Measurements from ENCODE around the gene NOTCH2.
"Not testable (repeated sequence)": the region's sequence is repeated elsewhere in the genome, so short reads cannot be mapped to it uniquely, and the experiment has no call there.

The NOTCH2 gene

DNA sequence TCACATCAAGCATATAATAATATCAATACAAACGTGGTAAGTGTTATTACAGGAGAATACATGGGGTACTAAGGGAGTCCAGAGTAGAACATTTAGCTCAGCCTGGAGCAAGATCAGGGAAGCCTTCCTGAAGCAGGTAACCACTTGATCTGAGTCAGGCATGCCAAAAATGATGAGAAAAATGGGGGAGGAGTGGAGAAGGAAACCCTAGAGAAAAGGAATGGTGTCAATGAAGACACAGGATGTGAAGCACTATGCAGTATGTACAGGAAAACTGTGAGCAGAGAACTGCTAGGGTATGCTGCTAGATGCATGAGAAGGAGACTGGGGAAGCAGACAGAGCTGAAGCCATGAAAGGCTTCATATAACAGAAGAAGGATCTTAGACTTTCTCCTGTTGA, 84.7 kb downstream of the NOTCH2 start:
- Histone ChIP-seq H3K4me3 (no peak overlapping the region), H3K27me3 (no peaks in the 10 kb centered on the region), H4K20me1 (peaks cover 0 to 95% (median 0%) of the 10 kb centered on the region in 11 experiments; a peak in 4 of 22 replicates), H3K9me3 (replicated peaks in 1 of 11) (0 out of 22 replicates have a peak, but pooled peaks cover 0 to 4% (median 0%) of the 10 kb centered on the region in 11 experiments), H3K27ac (no peak overlapping the region), H3K4me2 (no peak overlapping the region), H3K36me3 (peaks cover 49 to 76% (median 61%) of the 10 kb centered on the region in 11 experiments), H3K4me1 (peaks cover 4 to 27% (median 18%) of the 10 kb centered on the region in 10 experiments; a peak in 18 of 20 replicates), H3K9ac (no peak overlapping the region)
- no peak for TF ChIP-seq Cebpa-rat (IDR thresholded peaks at IDR 0.05)

DNA sequence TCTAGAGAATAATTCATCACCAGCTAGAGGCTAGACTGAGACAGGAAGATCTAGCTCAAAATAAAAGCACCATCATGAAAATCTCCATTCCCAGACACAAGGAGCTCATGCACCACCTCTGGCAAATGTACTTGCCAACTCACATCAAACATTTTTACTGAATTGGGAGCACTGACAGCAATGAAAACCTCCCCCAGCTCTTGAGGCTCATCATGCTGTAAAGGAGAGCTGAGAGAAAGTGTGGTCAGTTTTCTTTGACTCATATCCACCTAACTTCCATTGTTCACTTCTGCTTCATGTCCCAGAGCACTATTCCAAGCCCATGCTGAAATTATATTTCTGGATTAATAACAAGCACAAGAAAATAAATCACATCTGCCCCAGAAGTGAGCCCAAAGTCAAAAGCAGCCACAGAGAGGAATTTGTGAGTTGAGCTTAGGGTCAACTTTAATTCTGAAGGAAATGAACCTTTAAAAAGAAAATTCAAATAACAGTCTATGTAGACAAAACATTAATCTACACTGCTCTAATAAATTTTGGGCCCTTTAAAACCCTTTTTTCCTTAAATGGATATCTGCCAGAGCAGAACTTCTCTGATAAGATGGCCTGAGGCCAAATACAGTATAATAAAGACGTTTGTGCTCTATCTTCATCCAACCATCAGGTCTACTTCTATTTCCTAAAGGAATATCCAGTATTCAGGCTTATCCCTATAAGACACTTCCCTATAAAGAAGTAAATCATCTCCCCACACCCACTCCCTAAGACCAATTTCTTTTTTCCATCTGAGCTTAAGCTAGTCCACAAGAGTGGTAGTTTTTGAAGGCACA, 87.3 kb downstream of the NOTCH2 start:
- Histone ChIP-seq H3K36me3 (peaks cover 58 to 94% (median 79%) of the 10 kb centered on the region in 11 experiments), H3K4me2 (no peak overlapping the region), H3K27me3 (no peaks in the 10 kb centered on the region), H3K4me3 (no peak overlapping the region), H3K9me3 (replicated peaks in 1 of 11) (0 out of 22 replicates have a peak, but pooled peaks cover 0 to 4% (median 0%) of the 10 kb centered on the region in 11 experiments), H3K9ac (no peak overlapping the region), H3K27ac (no peak overlapping the region), H3K4me1 (peaks cover 0 to 7% (median 0%) of the 10 kb centered on the region in 10 experiments; a peak in 8 of 20 replicates), H4K20me1 (peaks cover 0 to 100% (median 0%) of the 10 kb centered on the region in 11 experiments; a peak in 5 of 22 replicates)
- no peak for TF ChIP-seq Cebpa-rat (IDR thresholded peaks at IDR 0.05)

DNA sequence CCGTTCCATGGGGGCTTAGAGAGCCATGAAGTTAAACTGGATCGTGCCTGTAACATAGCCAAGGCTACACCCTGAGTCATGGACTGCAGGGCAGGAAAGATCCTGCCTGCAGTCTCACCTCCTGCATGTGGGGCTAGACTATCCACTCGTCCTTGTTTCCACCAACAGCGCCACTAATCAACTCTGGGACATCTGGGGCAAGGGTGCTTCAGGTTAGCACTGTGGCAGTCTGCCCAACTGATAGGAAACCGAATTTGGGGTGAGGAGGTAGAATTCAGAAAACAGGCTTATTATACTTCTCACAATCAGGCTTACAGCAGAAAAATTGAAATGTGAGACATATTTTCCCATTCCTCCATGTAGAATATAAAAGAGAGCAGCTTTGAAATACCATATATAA, 88.0 kb downstream of the NOTCH2 start:
- peaks cover 0 to 100% (median 0%) of the 10 kb centered on the region in 11 experiments; a peak in 5 of 22 replicates for H4K20me1 ChIP-seq
- no peaks in the 10 kb centered on the region for H3K27me3 ChIP-seq
- H3K4me3 ChIP-seq, result no peak overlapping the region
- no peak for TF ChIP-seq Cebpa-rat (IDR thresholded peaks at IDR 0.05)
- 0 out of 22 replicates have a peak, but pooled peaks cover 0 to 4% (median 0%) of the 10 kb centered on the region in 11 experiments for H3K9me3 ChIP-seq (replicated peaks in 1 of 11)
- H3K4me1 ChIP-seq, result no peaks in the 10 kb centered on the region; a peak in 1 of 20 replicates
- no peak overlapping the region for H3K4me2 ChIP-seq
- H3K27ac ChIP-seq, result no peak overlapping the region
- H3K9ac ChIP-seq, result no peak overlapping the region
- peaks cover 51 to 96% (median 76%) of the 10 kb centered on the region in 11 experiments for H3K36me3 ChIP-seq

DNA sequence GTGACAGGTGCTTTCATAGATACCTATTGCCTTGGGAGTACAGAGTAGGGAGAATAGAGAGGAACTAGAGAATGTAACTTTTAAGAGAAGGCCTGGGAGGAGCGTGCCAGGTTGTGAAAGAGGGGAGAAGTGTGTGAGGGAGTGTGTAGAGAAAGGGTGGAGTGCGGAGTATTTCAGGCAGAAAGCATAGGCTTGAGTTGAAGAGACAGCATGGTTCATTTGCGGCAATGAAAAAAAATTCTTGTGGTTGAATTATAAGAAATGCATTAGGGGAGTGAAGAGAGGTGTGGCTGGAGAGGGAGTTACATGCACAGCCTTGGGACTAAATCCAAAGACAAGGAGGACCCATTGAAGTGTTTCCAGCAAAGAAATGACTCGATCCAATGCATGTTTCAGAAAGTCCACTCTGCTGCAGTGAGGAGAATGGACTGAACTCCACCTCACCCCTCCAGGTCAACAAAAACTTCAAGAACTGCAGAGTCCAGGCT, 91.4 kb downstream of the NOTCH2 start:
- Histone ChIP-seq H3K27ac (no peak overlapping the region), H3K4me2 (no peak overlapping the region), H3K4me3 (no peak overlapping the region), H3K9me3 (replicated peaks in 1 of 11) (0 out of 22 replicates have a peak, but pooled peaks cover 0 to under 1% (median 0%) of the 10 kb centered on the region in 11 experiments), H3K27me3 (no peaks in the 10 kb centered on the region), H3K9ac (no peak overlapping the region), H4K20me1 (peaks cover 0 to 94% (median 0%) of the 10 kb centered on the region in 11 experiments; a peak in 7 of 22 replicates), H3K4me1 (peaks cover 0 to 21% (median 0%) of the 10 kb centered on the region in 10 experiments; a peak in 8 of 20 replicates), H3K36me3 (peaks cover 48 to 90% (median 65%) of the 10 kb centered on the region in 11 experiments)
- no peak for TF ChIP-seq Cebpa-rat (IDR thresholded peaks at IDR 0.05)

- not testable (repeated sequence) for H3K9me3 ChIP-seq (replicated peaks in 1 of 11); H3K27ac ChIP-seq; H3K27me3 ChIP-seq; H3K4me2 ChIP-seq; H3K9ac ChIP-seq; H3K4me3 ChIP-seq
- Histone ChIP-seq H4K20me1 (peaks cover 0 to 94% (median 0%) of the 10 kb centered on the region in 11 experiments; a peak in 8 of 22 replicates), H3K4me1 (peaks cover 0 to 28% (median 0%) of the 10 kb centered on the region in 10 experiments; a peak in 8 of 20 replicates), H3K36me3 (peaks cover 50 to 90% (median 65%) of the 10 kb centered on the region in 11 experiments)
Observed at GRCh38 chr1:119977113-119977736, 92.2 kb downstream of the NOTCH2 start.

GRCh38 chr1:119975582-119976254, 93.7 kb downstream of the NOTCH2 start:
- not testable (repeated sequence) for H3K4me3 ChIP-seq; H3K27ac ChIP-seq; H3K27me3 ChIP-seq; H3K9me3 ChIP-seq (replicated peaks in 1 of 11); H3K9ac ChIP-seq
- Histone ChIP-seq H3K4me2 (peak overlapping the region in 3 of 11 experiments; percentile 38 to 61 (median 44); a peak in 4 of 22 replicates), H4K20me1 (peaks cover 0 to 92% (median 0%) of the 10 kb centered on the region in 11 experiments; a peak in 8 of 22 replicates), H3K4me1 (peaks cover 0 to 28% (median 0%) of the 10 kb centered on the region in 10 experiments; a peak in 8 of 20 replicates), H3K36me3 (peaks cover 48 to 88% (median 61%) of the 10 kb centered on the region in 11 experiments)

- peak overlapping the region in 3 of 11 experiments; percentile 38 to 61 (median 44); a peak in 5 of 22 replicates for H3K4me2 ChIP-seq
- no peak overlapping the region for H3K9ac ChIP-seq
- H3K4me3 ChIP-seq, result no peak overlapping the region
- no peak overlapping the region for H3K27ac ChIP-seq
- H3K27me3 ChIP-seq, result no peaks in the 10 kb centered on the region
- peaks cover 45 to 88% (median 65%) of the 10 kb centered on the region in 11 experiments for H3K36me3 ChIP-seq
- peaks cover 0 to 92% (median 0%) of the 10 kb centered on the region in 11 experiments; a peak in 8 of 22 replicates for H4K20me1 ChIP-seq
- no peak for TF ChIP-seq Cebpa-rat (IDR thresholded peaks at IDR 0.05)
- peaks cover 0 to 28% (median 0%) of the 10 kb centered on the region in 10 experiments; a peak in 8 of 20 replicates for H3K4me1 ChIP-seq
- H3K9me3 ChIP-seq (replicated peaks in 1 of 11), result 0 out of 22 replicates have a peak, but pooled peaks cover 0 to 4% (median 0%) of the 10 kb centered on the region in 11 experiments
Observed at GRCh38 chr1:119975006-119975405, 94.5 kb downstream of the NOTCH2 start.

DNA sequence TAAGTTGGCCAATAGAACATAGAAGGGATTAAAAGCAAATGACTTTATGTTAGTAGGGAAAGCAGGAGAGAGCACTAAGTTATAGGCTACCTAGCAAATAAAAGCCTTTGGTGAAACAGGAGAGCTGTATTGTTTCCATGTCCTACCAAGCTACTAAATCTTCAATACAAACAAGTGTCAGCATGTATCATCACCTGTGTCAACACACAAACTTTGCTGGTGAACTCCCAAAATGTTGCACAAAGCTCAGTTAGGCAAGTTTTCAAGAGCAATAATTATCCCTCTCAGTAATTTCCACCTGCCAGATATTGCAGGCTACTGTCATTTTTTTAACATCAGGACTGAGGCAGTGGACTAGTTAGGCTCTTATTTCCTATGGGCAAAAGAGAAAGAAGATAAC, 95.4 kb downstream of the NOTCH2 start:
- Histone ChIP-seq H3K27ac (no peak overlapping the region), H3K36me3 (peaks cover 51 to 92% (median 75%) of the 10 kb centered on the region in 11 experiments), H3K9me3 (replicated peaks in 1 of 11) (0 out of 22 replicates have a peak, but pooled peaks cover 0 to 4% (median 0%) of the 10 kb centered on the region in 11 experiments), H3K27me3 (no peaks in the 10 kb centered on the region), H3K4me3 (no peak overlapping the region), H3K9ac (no peak overlapping the region), H3K4me2 (0 out of 22 replicates have a peak overlapping the region, but pooled peaks of 1 of the 11 experiments have one; percentile 13), H3K4me1 (peaks cover 0 to 28% (median 0%) of the 10 kb centered on the region in 10 experiments; a peak in 8 of 20 replicates), H4K20me1 (peaks cover 0 to 93% (median 0%) of the 10 kb centered on the region in 11 experiments; a peak in 8 of 22 replicates)
- TF ChIP-seq Cebpa-rat (IDR thresholded peaks at IDR 0.05), result no peak
